Right atrium auricular region (tissue), 2 donors: Measurements from ENCODE around the gene MBL2. TPM values are rescaled to one million over a fixed set of nuclear protein-coding genes. Genes with fewer than 3 reads are reported as not detected.
A peak's percentile ranks its signal among the peaks of the same experiment; 100 is the strongest.

ENCODE experiments used
- DNase-seq: peaks from one replicate; pipeline ENCODE4 v3.0.0-alpha.2; 2019; ENCODE audit warnings: low spot score
- H3K27ac ChIP-seq, 2 donors: fragments of 200-600 bp; sonication (generic); 1 replicate in 1 of 2; 2 replicates in 1 of 2; pipeline ENCODE4 v1.5.1; 2016 to 2019
- H3K27me3 ChIP-seq, 2 donors: fragments of 200-600 bp; sonication (generic); one replicate each; pipeline versions ENCODE4 v1.5.1 to v1.6.0; 2017 to 2019
- H3K36me3 ChIP-seq: fragments of 200-600 bp; sonication (generic); one replicate; pipeline ENCODE4 v1.5.1; 2016
- H3K4me1 ChIP-seq, 2 donors: fragments of 200-600 bp; sonication (generic); one replicate each; pipeline versions ENCODE4 v1.5.1 to v1.6.0; 2017 to 2019
- H3K4me3 ChIP-seq, 2 donors: fragments of 200-600 bp; sonication (generic); 1 replicate in 1 of 2; 2 replicates in 1 of 2; pipeline ENCODE4 v1.5.1; 2017 to 2019; ENCODE audit warnings: mild to moderate bottlenecking in 1 of 2, moderate library complexity in 1 of 2
- H3K9me3 ChIP-seq, 2 donors: fragments of 200-600 bp; sonication (generic); one replicate each; pipeline ENCODE4 v1.5.1; 2019
- CTCF ChIP-seq, 2 donors: fragments of 200-600 bp; sonication (generic); IDR thresholded peaks; one replicate each; pipeline ENCODE4 v1.5.1; 2019; ENCODE audit warnings: antibody characterized with exemption in 2 of 2
- total RNA-seq, 2 donors: library from RNA; depleted of rRNA; stranded (reverse); fragments of >200 nt; gene quantifications; one replicate each; pipeline ENCODE4 v1.1.0, GENCODE V29; 2016

Gene MBL2
- total RNA-seq, 2 donors from 2014 or later: not detected

- no peak overlapping the region for H3K27ac ChIP-seq
- no peaks in the 10 kb centered on the region for H3K36me3 ChIP-seq
- no peak for TF ChIP-seq CTCF (IDR thresholded peaks at IDR 0.05)
- no peaks in the 10 kb centered on the region for H3K9me3 ChIP-seq
- DNase-seq: no peak
- H3K4me1 ChIP-seq: no peaks in the 10 kb centered on the region
- H3K4me3 ChIP-seq: no peak overlapping the region
- H3K27me3 ChIP-seq: no peaks in the 10 kb centered on the region
Measured at GRCh38 chr10:52742731-52743130, 29.9 kb downstream of the MBL2 start.

DNA sequence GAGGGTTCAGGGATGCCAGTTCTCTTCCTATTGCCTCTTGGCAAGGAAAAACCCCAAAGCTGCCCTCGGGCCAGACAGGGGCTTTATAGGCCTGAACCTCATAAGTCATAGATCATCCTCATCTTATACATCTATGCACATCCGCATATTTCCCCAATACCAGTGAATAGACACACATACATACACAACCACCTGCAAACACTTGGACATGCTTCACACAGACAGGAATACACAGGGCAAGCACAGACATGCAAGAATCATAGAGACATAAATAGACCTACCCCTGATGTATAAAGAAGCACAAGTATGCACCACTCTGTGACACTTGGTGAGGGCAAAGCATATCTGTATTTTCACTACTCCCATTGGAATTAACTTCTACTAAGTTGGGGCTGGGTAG, 30.7 kb downstream of the MBL2 start:
- H3K9me3 ChIP-seq: no peaks in the 10 kb centered on the region
- TF ChIP-seq CTCF (IDR thresholded peaks at IDR 0.05): no peak
- DNase-seq: no peak
- no peaks in the 10 kb centered on the region for H3K27me3 ChIP-seq
- H3K4me1 ChIP-seq: no peaks in the 10 kb centered on the region
- H3K4me3 ChIP-seq: no peak overlapping the region
- H3K36me3 ChIP-seq: no peaks in the 10 kb centered on the region
- no peak overlapping the region for H3K27ac ChIP-seq

DNA sequence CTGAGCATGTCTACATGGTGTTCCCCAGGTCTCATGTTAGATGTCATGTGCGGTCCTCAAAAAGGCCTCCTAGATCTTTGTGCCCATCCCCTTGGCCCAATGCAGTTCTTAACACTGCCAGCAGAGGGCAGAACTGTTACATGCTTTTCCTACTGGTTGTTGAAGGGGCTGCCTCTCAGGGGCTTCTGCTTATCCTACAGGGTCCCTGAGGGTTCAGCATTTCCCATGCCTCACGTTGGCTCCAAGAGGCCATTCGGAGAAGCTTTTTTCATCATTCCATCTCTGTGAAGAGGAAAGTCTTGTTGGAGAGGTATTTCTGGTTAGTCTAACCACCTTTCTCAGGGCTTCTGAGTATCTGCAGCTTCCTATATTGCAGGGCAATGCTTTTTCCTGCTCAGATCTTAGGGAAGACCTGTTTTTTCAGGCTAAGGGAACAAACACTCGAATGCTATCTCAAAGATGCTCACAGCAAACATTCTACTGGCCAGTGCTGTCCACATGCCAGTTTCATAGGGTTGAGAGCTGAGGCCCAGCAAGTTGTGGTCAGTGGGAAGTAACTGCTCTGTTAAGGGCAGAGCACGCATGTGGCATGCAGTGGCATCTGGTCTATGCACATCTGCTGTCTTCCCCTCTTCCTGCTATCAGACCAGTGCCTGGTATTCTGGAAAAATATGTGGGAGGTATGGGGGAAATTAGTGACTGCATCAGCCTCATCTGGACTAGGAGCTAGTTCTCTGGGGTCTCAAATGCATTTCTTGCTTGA, 31.5 kb downstream of the MBL2 start:
- Histone ChIP-seq H3K36me3 (no peaks in the 10 kb centered on the region), H3K27me3 (no peaks in the 10 kb centered on the region), H3K4me3 (no peak overlapping the region), H3K27ac (no peak overlapping the region), H3K4me1 (no peaks in the 10 kb centered on the region), H3K9me3 (peaks cover 0 to 5% of the 10 kb centered on the region in 2 donors)
- TF ChIP-seq CTCF (IDR thresholded peaks at IDR 0.05): peak; percentile 59 to 83
- DNase-seq: no peak

DNA sequence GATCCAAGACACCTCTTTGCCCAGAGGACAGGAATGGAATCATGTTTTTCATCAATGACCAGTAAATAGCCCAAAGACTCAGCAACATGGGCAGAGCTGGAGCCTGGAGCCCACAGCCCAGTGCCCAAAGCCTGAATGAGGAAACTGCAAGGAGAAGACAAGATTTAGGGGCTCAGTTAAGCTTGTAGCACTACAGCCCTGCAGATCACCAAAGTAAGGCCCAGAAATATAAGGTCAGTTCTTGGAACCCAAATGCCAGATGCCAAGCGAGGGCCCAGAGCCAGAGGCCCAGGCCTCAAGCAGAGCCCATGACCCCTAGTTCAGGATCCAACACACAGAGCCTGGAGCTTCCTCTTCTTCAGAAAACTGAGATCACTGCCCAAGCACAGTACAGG, 32.4 kb downstream of the MBL2 start:
- Histone ChIP-seq H3K9me3 (peaks cover 0 to 7% of the 10 kb centered on the region in 2 donors), H3K4me1 (no peaks in the 10 kb centered on the region), H3K27ac (no peak overlapping the region), H3K27me3 (no peaks in the 10 kb centered on the region), H3K36me3 (no peaks in the 10 kb centered on the region), H3K4me3 (no peak overlapping the region)
- DNase-seq: no peak
- no peak for TF ChIP-seq CTCF (IDR thresholded peaks at IDR 0.05)

GRCh38 chr10:52739380-52740154, 33.0 kb downstream of the MBL2 start:
- no peak for DNase-seq
- Histone ChIP-seq H3K36me3 (no peaks in the 10 kb centered on the region), H3K27me3 (no peaks in the 10 kb centered on the region), H3K9me3 (peaks cover 0 to 7% of the 10 kb centered on the region in 2 donors), H3K4me3 (no peak overlapping the region), H3K4me1 (no peaks in the 10 kb centered on the region), H3K27ac (no peak overlapping the region)
- TF ChIP-seq CTCF (IDR thresholded peaks at IDR 0.05): no peak
